ENCODE results near the gene OSTM1.

DNA sequence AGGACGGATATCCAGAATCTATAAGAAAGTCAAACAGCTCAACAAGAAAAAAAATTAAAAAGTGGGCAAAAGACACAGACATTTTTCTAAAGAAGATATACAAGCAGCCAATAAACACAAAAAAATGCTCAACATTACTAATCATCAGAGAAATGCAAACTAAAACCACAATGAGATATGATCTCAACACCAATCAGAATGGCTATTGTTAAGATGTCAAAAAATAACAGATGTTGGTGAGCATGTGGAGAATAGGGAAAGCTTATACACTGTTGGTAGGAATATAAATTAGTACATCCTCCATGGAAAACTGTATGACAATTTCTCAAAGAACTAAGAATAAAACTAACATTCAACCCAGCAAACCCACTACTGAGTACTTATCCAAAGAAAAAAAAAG, 23.3 kb upstream of the OSTM1 start:
- TF ChIP-seq, protein P1, sequence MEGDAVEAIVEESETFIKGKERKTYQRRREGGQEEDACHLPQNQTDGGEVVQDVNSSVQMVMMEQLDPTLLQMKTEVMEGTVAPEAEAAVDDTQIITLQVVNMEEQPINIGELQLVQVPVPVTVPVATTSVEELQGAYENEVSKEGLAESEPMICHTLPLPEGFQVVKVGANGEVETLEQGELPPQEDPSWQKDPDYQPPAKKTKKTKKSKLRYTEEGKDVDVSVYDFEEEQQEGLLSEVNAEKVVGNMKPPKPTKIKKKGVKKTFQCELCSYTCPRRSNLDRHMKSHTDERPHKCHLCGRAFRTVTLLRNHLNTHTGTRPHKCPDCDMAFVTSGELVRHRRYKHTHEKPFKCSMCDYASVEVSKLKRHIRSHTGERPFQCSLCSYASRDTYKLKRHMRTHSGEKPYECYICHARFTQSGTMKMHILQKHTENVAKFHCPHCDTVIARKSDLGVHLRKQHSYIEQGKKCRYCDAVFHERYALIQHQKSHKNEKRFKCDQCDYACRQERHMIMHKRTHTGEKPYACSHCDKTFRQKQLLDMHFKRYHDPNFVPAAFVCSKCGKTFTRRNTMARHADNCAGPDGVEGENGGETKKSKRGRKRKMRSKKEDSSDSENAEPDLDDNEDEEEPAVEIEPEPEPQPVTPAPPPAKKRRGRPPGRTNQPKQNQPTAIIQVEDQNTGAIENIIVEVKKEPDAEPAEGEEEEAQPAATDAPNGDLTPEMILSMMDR (IDR thresholded peaks at IDR 0.05; ENCODE audit: poor library complexity, severe bottlenecking) = no peak
- TF ChIP-seq RAD21 (conservative IDR thresholded peaks at IDR 0.05) (no peak), POLR2AphosphoS5 (IDR thresholded peaks at IDR 0.05) (no peak), EP300 (conservative IDR thresholded peaks at IDR 0.05; ENCODE audit: poor library complexity, severe bottlenecking) (no peak)

All from neural cell (in vitro differentiated cells).